NT2/D1 (cell line): Measurements from ENCODE around the gene ZNFX1.

ENCODE experiments used
- SUZ12 ChIP-seq: IDR thresholded peaks from 2 replicates; pipeline ENCODE4 v1.6.1; 2011; ENCODE audit not compliant: insufficient read length, insufficient read depth; ENCODE audit errors: extremely low read depth
- YY1 ChIP-seq: IDR thresholded peaks from 2 replicates; pipeline ENCODE4 v1.6.1; 2011; ENCODE audit not compliant: insufficient read length, insufficient read depth
- ZNF274 ChIP-seq: IDR thresholded peaks from 2 replicates; pipeline ENCODE4 v1.6.1; 2011; ENCODE audit warnings: mild to moderate bottlenecking, low read depth, low read length

- no peak for TF ChIP-seq SUZ12
- no peak for TF ChIP-seq YY1
- no peak for TF ChIP-seq ZNF274
These were observed 52.0 kb downstream of the ZNFX1 start for GRCh38 chr20:49225896-49226295.
